Right lobe of liver (tissue), 6 donors: ENCODE measurements around the gene LONP2. TPM values are rescaled to one million over a fixed set of nuclear protein-coding genes. Genes with fewer than 3 reads are reported as not detected.
A peak's percentile ranks its signal among the peaks of the same experiment; 100 is the strongest.

Source experiments
- ATAC-seq, 4 donors: fragments of 200-7000 bp; cut with Tn5 transposase; one replicate each; pipeline ENCODE4 v1.9.1; 2020; ENCODE audit warnings: mild to moderate bottlenecking in 4 of 4, moderate library complexity in 4 of 4
- DNase-seq, 3 donors: peaks; one replicate each; pipeline ENCODE4 v3.0.0-alpha.2; 2020
- H3K27ac ChIP-seq, 3 donors: fragments of 200-600 bp; one replicate each; pipeline ENCODE4 v1.8.0; 2022
- H3K27me3 ChIP-seq, 2 donors: fragments of 200-600 bp; one replicate each; pipeline ENCODE4 v1.8.0; 2022
- H3K36me3 ChIP-seq, 4 donors: fragments of 200-600 bp; sonication (generic) in 1 of 4; one replicate each; pipeline versions ENCODE4 v1.5.1 to v1.8.0; 2017 to 2022; ENCODE audit warnings: control low read depth in 1 of 4
- H3K4me1 ChIP-seq, 4 donors: fragments of 200-600 bp; sonication (generic) in 1 of 4; one replicate each; pipeline versions ENCODE4 v1.5.1 to v1.8.0; 2017 to 2022; ENCODE audit warnings: control low read depth in 1 of 4
- H3K4me3 ChIP-seq, 3 donors: fragments of 200-600 bp; one replicate each; pipeline ENCODE4 v1.8.0; 2022
- H3K9me3 ChIP-seq, 4 donors: fragments of 200-600 bp; sonication (generic) in 1 of 4; one replicate each; pipeline versions ENCODE4 v1.5.1 to v1.8.0; 2017 to 2022; ENCODE audit warnings: control low read depth in 1 of 4
- CTCF ChIP-seq, 4 donors: fragments of 200-600 bp in 3 of 4; fragments of 450-650 bp in 1 of 4; IDR thresholded peaks; one replicate each; pipeline versions ENCODE4 v1.5.1 to v1.8.0; 2016 to 2022; ENCODE audit warnings: antibody characterized with exemption in 4 of 4, mild to moderate bottlenecking in 2 of 4
- POLR2A ChIP-seq: fragments of 450-650 bp; IDR thresholded peaks from one replicate; pipeline ENCODE4 v1.6.1; 2017; ENCODE audit warnings: antibody characterized with exemption, mild to moderate bottlenecking
- WGBS: methylation state at CpG from one replicate; pipeline ENCODE4 v1.1.6; 2018; ENCODE audit warnings: low coverage, low lambda C conversion rate; ENCODE audit not compliant: insufficient coverage; ENCODE audit errors: missing lambda C conversion rate; 5-methylcytosine and 5-hydroxymethylcytosine counted together
- intact Hi-C, 2 donors: fragments of 100-400 bp; cut with DNase I; formaldehyde crosslinking; loops; one replicate each; pipeline versions ENCODE4 v1.11.2 to v1.14.1; 2022
- total RNA-seq, 6 experiments: library from RNA; depleted of rRNA in 2 of 6; stranded (reverse); fragments of >200 nt in 2 of 6; fragmentation: NEBNext Ultra II Directional in 3 of 6; extraction: Animal tissue kit (Norgen Biotek cat#: 25700) in 3 of 6; gene quantifications; one replicate each; pipeline versions ENCODE4 v1.1.0 to v1.2.4, GENCODE V29; 2016 to 2023
- donor health status: DM: no; HTN: yes; CAD: no.
- donor health status: DM: no; HTN: no; CAD: no.
- donor health status: DM: no; HTN: no; CAD: no.
- donor health status: DM: no; HTN: yes; CAD: no.
- donor health status: DM: no; HTN: yes; CAD: no.

Gene LONP2
- total RNA-seq, 6 experiments from 2014 or later = 102 to 164 (median 153) TPM

GRCh38 chr16:48317026-48317425, 72.9 kb downstream of the LONP2 start:
- intact Hi-C loops = no loop called here
- Histone ChIP-seq H3K27ac (no peak overlapping the region), H3K9me3 (no peaks in the 10 kb centered on the region), H3K36me3 (peaks cover 0 to 5% (median 0%) of the 10 kb centered on the region in 4 donors), H3K4me3 (no peak overlapping the region), H3K4me1 (no peaks in the 10 kb centered on the region), H3K27me3 (no peaks in the 10 kb centered on the region)
- 83% methylated on average over 1 of the region's 1 CpG for WGBS
- TF ChIP-seq CTCF (IDR thresholded peaks at IDR 0.05) (no peak), POLR2A (no peak)
- DNase-seq (no peak), ATAC-seq (no peak)

- Histone ChIP-seq H3K4me3 (no peak overlapping the region), H3K9me3 (no peaks in the 10 kb centered on the region), H3K27me3 (no peaks in the 10 kb centered on the region), H3K27ac (no peak overlapping the region), H3K4me1 (no peaks in the 10 kb centered on the region), H3K36me3 (peaks cover 0 to 12% (median 0%) of the 10 kb centered on the region in 4 donors)
- DNase-seq = no peak
- no peak for ATAC-seq
- intact Hi-C loops = no loop called here
- TF ChIP-seq CTCF (IDR thresholded peaks at IDR 0.05) = no peak
- TF ChIP-seq POLR2A = no peak
- WGBS = 40% methylated on average over 2 of the region's 2 CpGs
These were observed 73.7 kb downstream of the LONP2 start for GRCh38 chr16:48317614-48318315.

GRCh38 chr16:48318630-48319029, 74.5 kb downstream of the LONP2 start:
- 30% methylated on average over 4 of the region's 4 CpGs for WGBS
- no peak overlapping the region for H3K4me3 ChIP-seq
- H3K27ac ChIP-seq = no peak overlapping the region
- H3K9me3 ChIP-seq = no peaks in the 10 kb centered on the region
- no peaks in the 10 kb centered on the region for H3K27me3 ChIP-seq
- H3K4me1 ChIP-seq = no peaks in the 10 kb centered on the region
- intact Hi-C loops = no loop called here
- DNase-seq = no peak
- peaks cover 0 to 18% (median 0%) of the 10 kb centered on the region in 4 donors for H3K36me3 ChIP-seq
- TF ChIP-seq CTCF (IDR thresholded peaks at IDR 0.05) (no peak), POLR2A (no peak)
- ATAC-seq = peak; percentile 62 to 75 (median 74)

GRCh38 chr16:48321317-48322036, 77.4 kb downstream of the LONP2 start:
- Histone ChIP-seq H3K27me3 (no peaks in the 10 kb centered on the region), H3K27ac (no peak overlapping the region), H3K4me1 (no peaks in the 10 kb centered on the region), H3K9me3 (no peaks in the 10 kb centered on the region), H3K36me3 (peaks cover 0 to 18% (median 4%) of the 10 kb centered on the region in 4 donors), H3K4me3 (no peak overlapping the region)
- 89% methylated on average over 2 of the region's 2 CpGs for WGBS
- intact Hi-C loops = no loop called here
- TF ChIP-seq CTCF (IDR thresholded peaks at IDR 0.05) (no peak), POLR2A (no peak)
- no peak for ATAC-seq
- no peak for DNase-seq
